Vagina (tissue), 2 donors: ENCODE measurements around the gene KYNU.

Experiments
- CTCF ChIP-seq, 3 experiments: fragments of 450-650 bp in 2 of 3; fragments of 200-600 bp in 1 of 3; sonication (generic) in 1 of 3; IDR thresholded peaks; one replicate each; pipeline ENCODE4 v1.5.1; 2017 to 2019; ENCODE audit warnings: antibody characterized with exemption in 3 of 3, mild to moderate bottlenecking in 2 of 3, moderate library complexity in 2 of 3
- POLR2A ChIP-seq, 2 donors: fragments of 450-650 bp; IDR thresholded peaks; one replicate each; pipeline ENCODE4 v1.6.1; 2017; ENCODE audit warnings: antibody characterized with exemption in 2 of 2, mild to moderate bottlenecking in 2 of 2, moderate library complexity in 2 of 2

- TF ChIP-seq CTCF (IDR thresholded peaks at IDR 0.05) (no peak), POLR2A (IDR thresholded peaks at IDR 0.05) (no peak)
These were observed 37.0 kb upstream of the KYNU start for GRCh38 chr2:142840436-142840835.
